Measurements from ENCODE around the gene RARRES1.

RARRES1 gene

GRCh38 chr3:158731938-158732855 is at the start of gene RARRES1:
Gene RARRES1 (minus strand): TSS chr3:158732457. CDS start chr3:158732415, 42 bp downstream.
- DNase-seq, result peak; percentile 18

- DNase-seq, result no peak
Observed at GRCh38 chr3:158781849-158782248, 49.6 kb upstream of the RARRES1 start.

GRCh38 chr3:158781191-158781590 is 48.9 kb upstream of the RARRES1 start:
- no peak for DNase-seq

GRCh38 chr3:158780766-158781165 is 48.5 kb upstream of the RARRES1 start:
- DNase-seq, result no peak

GRCh38 chr3:158777161-158777873 is 45.1 kb upstream of the RARRES1 start:
- no peak for DNase-seq

- DNase-seq, result no peak
Observed at GRCh38 chr3:158776531-158776930, 44.3 kb upstream of the RARRES1 start.

- no peak for DNase-seq
Observed at GRCh38 chr3:158775426-158776410, 43.5 kb upstream of the RARRES1 start.

- no peak for DNase-seq
Observed at GRCh38 chr3:158774965-158775364, 42.7 kb upstream of the RARRES1 start.

GRCh38 chr3:158773845-158774830 is 41.9 kb upstream of the RARRES1 start:
- no peak for DNase-seq

GRCh38 chr3:158773166-158773565 is 40.9 kb upstream of the RARRES1 start:
- DNase-seq, result no peak

- no peak for DNase-seq
Observed at GRCh38 chr3:158771982-158772381, 39.7 kb upstream of the RARRES1 start.

GRCh38 chr3:158771577-158771976 is 39.3 kb upstream of the RARRES1 start:
- no peak for DNase-seq

GRCh38 chr3:158770741-158771350 is 38.6 kb upstream of the RARRES1 start:
- no peak for DNase-seq

- peak; percentile 45 for DNase-seq
Observed at GRCh38 chr3:158769952-158770740, 37.9 kb upstream of the RARRES1 start.

- no peak for DNase-seq
Observed at GRCh38 chr3:158769549-158769948, 37.3 kb upstream of the RARRES1 start.

GRCh38 chr3:158768881-158769543 is 36.8 kb upstream of the RARRES1 start:
- DNase-seq, result no peak

GRCh38 chr3:158768361-158768787 is 36.1 kb upstream of the RARRES1 start:
- peak; percentile 24 for DNase-seq

- DNase-seq, result no peak
Observed at GRCh38 chr3:158766364-158766763, 34.1 kb upstream of the RARRES1 start.

- no peak for DNase-seq
Observed at GRCh38 chr3:158765518-158766205, 33.4 kb upstream of the RARRES1 start.
